ENCODE data around the gene MTCL1.

Gene MTCL1

GRCh38 chr18:8660316-8660715 lies 45.0 kb upstream of the MTCL1 start:
- H3F3A ChIP-seq (ENCODE audit: low read depth), result no peaks in the 10 kb centered on the region
- no peak overlapping the region for H3K4me3 ChIP-seq (ENCODE audit: low read length, poor library complexity, severe bottlenecking)
- no peaks in the 10 kb centered on the region for H4K20me1 ChIP-seq (ENCODE audit: insufficient read depth, low read length, poor library complexity, severe bottlenecking)
- H2AFZ ChIP-seq (ENCODE audit: low read length), result no peak overlapping the region
- TF ChIP-seq EZH2phosphoT487 (IDR thresholded peaks at IDR 0.05; ENCODE audit: borderline replicate concordance) (no peak), CTCF (conservative IDR thresholded peaks at IDR 0.05; ENCODE audit: low read length) (no peak)
- H3K9me2 ChIP-seq (replicated peaks; ENCODE audit: low read depth, low read length), result no peaks in the 10 kb centered on the region
- H3K79me2 ChIP-seq (ENCODE audit: insufficient read depth, low read length), result no peaks in the 10 kb centered on the region
- no peak overlapping the region for H3K9ac ChIP-seq (ENCODE audit: low read depth, low read length, poor library complexity, severe bottlenecking)
- no peaks in the 10 kb centered on the region for H3K27me3 ChIP-seq (ENCODE audit: insufficient read depth, low read length, poor library complexity, severe bottlenecking)
- no peaks in the 10 kb centered on the region for H3K9me3 ChIP-seq (ENCODE audit: insufficient read depth, low read depth, low read length)
- no peak overlapping the region for H3K4me2 ChIP-seq (ENCODE audit: low read depth, low read length, poor library complexity, severe bottlenecking)
- no peaks in the 10 kb centered on the region for H3K36me3 ChIP-seq (ENCODE audit: insufficient read depth, low read length)
- H3K4me1 ChIP-seq (ENCODE audit: insufficient read depth, low read length, poor library complexity, severe bottlenecking), result peaks cover 7% of the 10 kb centered on the region

GRCh38 chr18:8661754-8662559 lies 43.4 kb upstream of the MTCL1 start:
- Histone ChIP-seq H3F3A (ENCODE audit: low read depth) (no peaks in the 10 kb centered on the region), H3K4me3 (ENCODE audit: low read length, poor library complexity, severe bottlenecking) (no peak overlapping the region), H2AFZ (ENCODE audit: low read length) (peak overlapping the region; percentile 83; the same call in 1 of the 2 replicates), H3K4me1 (ENCODE audit: insufficient read depth, low read length, poor library complexity, severe bottlenecking) (peaks cover 7% of the 10 kb centered on the region), H3K9me2 (replicated peaks; ENCODE audit: low read depth, low read length) (no peaks in the 10 kb centered on the region), H4K20me1 (ENCODE audit: insufficient read depth, low read length, poor library complexity, severe bottlenecking) (no peaks in the 10 kb centered on the region), H3K9me3 (ENCODE audit: insufficient read depth, low read depth, low read length) (no peaks in the 10 kb centered on the region), H3K4me2 (ENCODE audit: low read depth, low read length, poor library complexity, severe bottlenecking) (peak overlapping the region; percentile 57), H3K79me2 (ENCODE audit: insufficient read depth, low read length) (no peaks in the 10 kb centered on the region), H3K27me3 (ENCODE audit: insufficient read depth, low read length, poor library complexity, severe bottlenecking) (no peaks in the 10 kb centered on the region), H3K36me3 (ENCODE audit: insufficient read depth, low read length) (no peaks in the 10 kb centered on the region), H3K9ac (ENCODE audit: low read depth, low read length, poor library complexity, severe bottlenecking) (no peak overlapping the region)
- TF ChIP-seq CTCF (conservative IDR thresholded peaks at IDR 0.05; ENCODE audit: low read length) (no peak), EZH2phosphoT487 (IDR thresholded peaks at IDR 0.05; ENCODE audit: borderline replicate concordance) (no peak)

- Histone ChIP-seq H3K36me3 (ENCODE audit: insufficient read depth, low read length) (no peaks in the 10 kb centered on the region), H3K27me3 (ENCODE audit: insufficient read depth, low read length, poor library complexity, severe bottlenecking) (no peaks in the 10 kb centered on the region), H3K4me3 (ENCODE audit: low read length, poor library complexity, severe bottlenecking) (no peak overlapping the region), H3K4me2 (ENCODE audit: low read depth, low read length, poor library complexity, severe bottlenecking) (no peak overlapping the region), H4K20me1 (ENCODE audit: insufficient read depth, low read length, poor library complexity, severe bottlenecking) (no peaks in the 10 kb centered on the region), H3F3A (ENCODE audit: low read depth) (no peaks in the 10 kb centered on the region), H3K9me2 (replicated peaks; ENCODE audit: low read depth, low read length) (no peaks in the 10 kb centered on the region), H3K9me3 (ENCODE audit: insufficient read depth, low read depth, low read length) (no peaks in the 10 kb centered on the region), H2AFZ (ENCODE audit: low read length) (no peak overlapping the region), H3K79me2 (ENCODE audit: insufficient read depth, low read length) (no peaks in the 10 kb centered on the region), H3K9ac (ENCODE audit: low read depth, low read length, poor library complexity, severe bottlenecking) (no peak overlapping the region), H3K4me1 (ENCODE audit: insufficient read depth, low read length, poor library complexity, severe bottlenecking) (peaks cover 7% of the 10 kb centered on the region)
- TF ChIP-seq CTCF (conservative IDR thresholded peaks at IDR 0.05; ENCODE audit: low read length), result no peak
- no peak for TF ChIP-seq EZH2phosphoT487 (IDR thresholded peaks at IDR 0.05; ENCODE audit: borderline replicate concordance)
Observed at GRCh38 chr18:8662560-8663255, 42.6 kb upstream of the MTCL1 start.

All from Loucy (cell line).